Urinary bladder (tissue), 4 donors: ENCODE data around the gene MYO7B. TPM values are rescaled to one million over a fixed set of nuclear protein-coding genes. Genes with fewer than 3 reads are reported as not detected.

ENCODE experiments used
- DNase-seq: peaks from one replicate; pipeline ENCODE4 v3.0.0-alpha.2; 2015; ENCODE audit errors: extremely low spot score
- H3K27ac ChIP-seq: one replicate; pipeline ENCODE4 v1.5.1; 2013; ENCODE audit warnings: low read depth, mild to moderate bottlenecking, moderate library complexity
- H3K36me3 ChIP-seq: one replicate; pipeline ENCODE4 v1.6.1; 2013; ENCODE audit warnings: mild to moderate bottlenecking, moderate library complexity; ENCODE audit not compliant: insufficient read depth
- H3K4me1 ChIP-seq: one replicate; pipeline ENCODE4 v1.6.1; 2013; ENCODE audit warnings: mild to moderate bottlenecking, moderate library complexity; ENCODE audit not compliant: insufficient read depth
- H3K4me3 ChIP-seq: one replicate; pipeline ENCODE4 v1.5.1; 2013; ENCODE audit warnings: low read depth, low read length
- WGBS: extraction: QIAGEN DNeasy Blood & Tissue Kit; methylation state at CpG from one replicate; pipeline ENCODE4 v1.1.7; 2013; 5-methylcytosine and 5-hydroxymethylcytosine counted together
- polyA plus RNA-seq: library from polyadenylated mRNA; stranded (reverse); fragments of 200-250 nt; gene quantifications from one replicate; pipeline ENCODE4 v1.2.3, GENCODE V29; 2013
- total RNA-seq: library from RNA; depleted of rRNA; stranded (reverse); fragments of >200 nt; gene quantifications from one replicate; pipeline ENCODE4 v1.2.3, GENCODE V29; 2014
- donor health status: healthy with polysubstance abuse.
- donor health status: healthy.

The MYO7B gene
- total and polyA plus RNA-seq, 2 donors, result 0.11 to 0.51 TPM

GRCh38 chr2:127647242-127648190 lies 112.0 kb downstream of the MYO7B start:
- no peaks in the 10 kb centered on the region for H3K4me1 ChIP-seq
- WGBS, result 60% methylated on average over 16 of the region's 16 CpGs
- H3K27ac ChIP-seq, result no peak overlapping the region
- DNase-seq, result no peak
- H3K36me3 ChIP-seq, result no peaks in the 10 kb centered on the region
- no peak overlapping the region for H3K4me3 ChIP-seq

- Histone ChIP-seq H3K36me3 (no peaks in the 10 kb centered on the region), H3K27ac (no peak overlapping the region), H3K4me1 (no peaks in the 10 kb centered on the region), H3K4me3 (no peak overlapping the region)
- 74% methylated on average over 6 of the region's 6 CpGs for WGBS
- DNase-seq, result no peak
These were observed 112.8 kb downstream of the MYO7B start for GRCh38 chr2:127648321-127648720.

GRCh38 chr2:127649100-127649611 lies 113.7 kb downstream of the MYO7B start:
- H3K4me3 ChIP-seq, result no peak overlapping the region
- WGBS, result 70% methylated on average over 12 of the region's 12 CpGs
- DNase-seq, result no peak
- no peaks in the 10 kb centered on the region for H3K36me3 ChIP-seq
- no peak overlapping the region for H3K27ac ChIP-seq
- H3K4me1 ChIP-seq, result no peaks in the 10 kb centered on the region

- WGBS, result 10% methylated on average over 7 of the region's 7 CpGs
- no peaks in the 10 kb centered on the region for H3K36me3 ChIP-seq
- no peak for DNase-seq
- H3K4me3 ChIP-seq, result no peak overlapping the region
- H3K27ac ChIP-seq, result no peak overlapping the region
- H3K4me1 ChIP-seq, result no peaks in the 10 kb centered on the region
These were observed 114.2 kb downstream of the MYO7B start for GRCh38 chr2:127649684-127650040.

- WGBS, result 64% methylated on average over 17 of the region's 17 CpGs
- Histone ChIP-seq H3K27ac (no peak overlapping the region), H3K36me3 (no peaks in the 10 kb centered on the region), H3K4me1 (no peaks in the 10 kb centered on the region), H3K4me3 (no peak overlapping the region)
- no peak for DNase-seq
These were observed 114.7 kb downstream of the MYO7B start for GRCh38 chr2:127650041-127650784.

GRCh38 chr2:127650785-127651380 lies 115.4 kb downstream of the MYO7B start:
- no peak overlapping the region for H3K4me3 ChIP-seq
- 76% methylated on average over 28 of the region's 28 CpGs for WGBS
- H3K27ac ChIP-seq, result no peak overlapping the region
- no peaks in the 10 kb centered on the region for H3K36me3 ChIP-seq
- no peaks in the 10 kb centered on the region for H3K4me1 ChIP-seq
- DNase-seq, result no peak

- H3K4me3 ChIP-seq, result no peak overlapping the region
- WGBS, result 87% methylated on average over 29 of the region's 29 CpGs
- no peak overlapping the region for H3K27ac ChIP-seq
- no peaks in the 10 kb centered on the region for H3K4me1 ChIP-seq
- H3K36me3 ChIP-seq, result no peaks in the 10 kb centered on the region
- no peak for DNase-seq
These were observed 115.9 kb downstream of the MYO7B start for GRCh38 chr2:127651381-127651809.

GRCh38 chr2:127651971-127652550 lies 116.6 kb downstream of the MYO7B start:
- H3K36me3 ChIP-seq, result no peaks in the 10 kb centered on the region
- no peak overlapping the region for H3K27ac ChIP-seq
- WGBS, result 50% methylated on average over 14 of the region's 14 CpGs
- no peaks in the 10 kb centered on the region for H3K4me1 ChIP-seq
- no peak overlapping the region for H3K4me3 ChIP-seq
- DNase-seq, result peak; percentile 43

GRCh38 chr2:127652786-127653357 lies 117.4 kb downstream of the MYO7B start:
- H3K4me1 ChIP-seq, result no peaks in the 10 kb centered on the region

GRCh38 chr2:127653421-127654083 lies 118.1 kb downstream of the MYO7B start:
- DNase-seq, result no peak
- Histone ChIP-seq H3K36me3 (no peaks in the 10 kb centered on the region), H3K27ac (no peak overlapping the region), H3K4me3 (no peak overlapping the region), H3K4me1 (no peaks in the 10 kb centered on the region)
- WGBS, result 71% methylated on average over 16 of the region's 16 CpGs

More at GRCh38 chr2:127652786-127653357, 117.4 kb downstream of the MYO7B start:
- Histone ChIP-seq H3K27ac (no peak overlapping the region), H3K4me3 (no peak overlapping the region), H3K36me3 (no peaks in the 10 kb centered on the region)
- DNase-seq, result no peak
- WGBS, result 56% methylated on average over 25 of the region's 25 CpGs

GRCh38 chr2:127654084-127654837 lies 118.8 kb downstream of the MYO7B start:
- Histone ChIP-seq H3K4me1 (no peaks in the 10 kb centered on the region), H3K4me3 (no peak overlapping the region), H3K27ac (no peak overlapping the region), H3K36me3 (no peaks in the 10 kb centered on the region)
- 84% methylated on average over 24 of the region's 24 CpGs for WGBS
- DNase-seq, result no peak

GRCh38 chr2:127654838-127655175 lies 119.3 kb downstream of the MYO7B start:
- DNase-seq, result no peak
- no peaks in the 10 kb centered on the region for H3K4me1 ChIP-seq
- H3K4me3 ChIP-seq, result no peak overlapping the region
- no peak overlapping the region for H3K27ac ChIP-seq
- no peaks in the 10 kb centered on the region for H3K36me3 ChIP-seq
- 86% methylated on average over 8 of the region's 8 CpGs for WGBS
